Activated T-cell treated with anti-CD3 and anti-CD28 coated beads for 1 hour (primary cell): ENCODE measurements around the gene TMEM131.
"Not testable (repeated sequence)": the region's sequence is repeated elsewhere in the genome, so short reads cannot be mapped to it uniquely, and the experiment has no call there.

ENCODE experiments used
- DNase-seq: peaks from one replicate; pipeline ENCODE4 v3.0.0-alpha.2; 2020; ENCODE audit warnings: low read depth

TMEM131 gene, protein sequence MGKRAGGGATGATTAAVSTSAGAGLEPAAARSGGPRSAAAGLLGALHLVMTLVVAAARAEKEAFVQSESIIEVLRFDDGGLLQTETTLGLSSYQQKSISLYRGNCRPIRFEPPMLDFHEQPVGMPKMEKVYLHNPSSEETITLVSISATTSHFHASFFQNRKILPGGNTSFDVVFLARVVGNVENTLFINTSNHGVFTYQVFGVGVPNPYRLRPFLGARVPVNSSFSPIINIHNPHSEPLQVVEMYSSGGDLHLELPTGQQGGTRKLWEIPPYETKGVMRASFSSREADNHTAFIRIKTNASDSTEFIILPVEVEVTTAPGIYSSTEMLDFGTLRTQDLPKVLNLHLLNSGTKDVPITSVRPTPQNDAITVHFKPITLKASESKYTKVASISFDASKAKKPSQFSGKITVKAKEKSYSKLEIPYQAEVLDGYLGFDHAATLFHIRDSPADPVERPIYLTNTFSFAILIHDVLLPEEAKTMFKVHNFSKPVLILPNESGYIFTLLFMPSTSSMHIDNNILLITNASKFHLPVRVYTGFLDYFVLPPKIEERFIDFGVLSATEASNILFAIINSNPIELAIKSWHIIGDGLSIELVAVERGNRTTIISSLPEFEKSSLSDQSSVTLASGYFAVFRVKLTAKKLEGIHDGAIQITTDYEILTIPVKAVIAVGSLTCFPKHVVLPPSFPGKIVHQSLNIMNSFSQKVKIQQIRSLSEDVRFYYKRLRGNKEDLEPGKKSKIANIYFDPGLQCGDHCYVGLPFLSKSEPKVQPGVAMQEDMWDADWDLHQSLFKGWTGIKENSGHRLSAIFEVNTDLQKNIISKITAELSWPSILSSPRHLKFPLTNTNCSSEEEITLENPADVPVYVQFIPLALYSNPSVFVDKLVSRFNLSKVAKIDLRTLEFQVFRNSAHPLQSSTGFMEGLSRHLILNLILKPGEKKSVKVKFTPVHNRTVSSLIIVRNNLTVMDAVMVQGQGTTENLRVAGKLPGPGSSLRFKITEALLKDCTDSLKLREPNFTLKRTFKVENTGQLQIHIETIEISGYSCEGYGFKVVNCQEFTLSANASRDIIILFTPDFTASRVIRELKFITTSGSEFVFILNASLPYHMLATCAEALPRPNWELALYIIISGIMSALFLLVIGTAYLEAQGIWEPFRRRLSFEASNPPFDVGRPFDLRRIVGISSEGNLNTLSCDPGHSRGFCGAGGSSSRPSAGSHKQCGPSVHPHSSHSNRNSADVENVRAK (N-terminal part only)

DNA sequence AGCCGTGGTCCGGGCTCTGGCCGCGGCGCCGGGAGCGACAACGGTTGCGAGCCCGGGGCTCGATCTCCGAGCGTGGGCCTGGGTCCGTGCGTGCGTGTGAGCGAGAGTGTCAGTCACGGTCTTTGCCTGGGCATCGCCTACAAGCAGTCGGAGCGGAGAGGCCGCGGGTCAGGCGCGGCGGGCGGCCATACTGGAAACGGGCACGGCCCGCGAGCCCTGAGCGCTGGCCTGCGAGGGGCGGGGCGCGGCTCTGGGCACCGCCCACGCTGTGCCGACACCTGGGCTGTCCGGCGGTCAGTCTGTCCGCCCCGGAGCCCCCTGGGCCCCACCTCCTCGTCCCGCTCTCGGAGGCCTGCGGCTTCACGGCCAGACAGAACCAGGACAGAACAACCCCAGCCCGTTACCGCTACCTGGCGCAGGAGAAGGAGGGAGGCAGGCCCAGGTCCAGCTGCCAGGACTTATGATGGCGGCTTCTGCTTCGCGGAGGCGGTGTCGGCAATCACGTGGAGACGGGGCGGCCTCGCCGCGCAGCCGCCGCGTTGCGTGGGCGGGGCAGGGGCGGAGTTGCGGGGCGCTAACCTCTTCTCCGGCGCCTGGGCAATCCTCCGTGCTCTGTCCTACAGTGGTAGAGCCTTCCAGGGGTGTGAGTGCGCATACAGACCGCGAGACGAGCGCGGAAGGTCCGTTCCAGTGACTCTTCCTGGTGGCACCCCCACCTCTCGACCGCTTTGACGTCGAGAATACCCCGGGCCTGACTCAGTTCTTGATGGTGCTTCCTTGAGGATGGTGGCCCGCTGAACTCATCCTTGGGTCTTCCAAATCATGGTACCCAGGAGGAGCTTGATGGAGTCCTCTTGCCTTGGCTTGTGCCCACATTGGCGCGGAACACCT is at the start of gene TMEM131:
TSS of gene TMEM131 (minus strand) at position 215 of the 891 bp plus-strand sequence. CDS start 286 bp downstream, outside the sequence.
- peak; percentile 94 for DNase-seq

DNA sequence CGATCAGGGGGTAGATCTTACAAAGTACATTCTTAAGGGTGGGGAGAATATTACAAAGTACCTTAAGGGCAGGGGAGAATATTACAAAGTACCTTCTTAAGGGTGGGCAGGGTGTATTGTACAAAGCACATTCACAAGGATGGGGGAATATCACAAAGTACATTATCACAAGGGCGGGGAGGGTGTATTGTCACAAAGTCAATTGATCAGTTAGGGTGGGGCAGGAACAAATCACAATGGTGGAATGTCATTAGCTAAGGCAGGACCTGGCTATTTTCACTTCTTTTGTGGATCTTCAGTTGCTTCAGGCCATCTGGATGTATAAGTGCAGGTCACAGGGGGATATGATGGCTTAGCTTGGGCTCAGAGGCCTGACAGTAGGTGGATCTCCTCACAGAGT is 49.0 kb upstream of the TMEM131 start:
- DNase-seq, result not testable (repeated sequence)

- no peak for DNase-seq
Observed at GRCh38 chr2:98043101-98043500, 47.4 kb upstream of the TMEM131 start.

DNA sequence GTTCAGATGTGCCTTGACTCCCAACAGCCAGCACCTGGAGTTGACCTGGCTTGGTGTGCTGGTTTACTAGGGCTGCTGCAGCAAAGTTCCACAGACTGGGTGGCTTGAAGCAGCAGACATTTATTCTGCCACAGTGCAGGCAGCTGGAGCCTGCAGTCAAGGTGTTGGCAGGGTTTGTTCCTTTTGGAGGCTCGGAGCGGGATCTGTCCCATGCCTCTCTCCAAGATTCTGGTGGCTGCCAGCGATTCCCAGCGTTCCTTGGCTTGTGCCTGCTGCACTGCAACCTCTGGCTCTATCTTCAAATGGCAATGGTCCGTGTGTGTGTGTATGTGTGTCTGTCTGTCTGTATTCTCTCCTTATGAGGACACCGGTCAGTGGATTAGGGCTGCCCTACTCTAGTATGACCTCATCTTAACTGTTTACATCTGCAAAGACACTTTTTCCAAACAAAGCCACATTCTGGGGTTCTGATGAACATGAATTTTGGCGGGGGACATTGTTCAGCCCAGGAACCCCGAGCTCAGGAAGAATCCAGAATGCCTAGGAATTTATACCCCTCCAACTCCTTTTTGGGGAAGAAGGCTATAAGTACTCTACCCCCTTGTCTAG is 44.7 kb upstream of the TMEM131 start:
- DNase-seq, result no peak

- DNase-seq, result no peak
Observed at GRCh38 chr2:98039085-98039756, 43.5 kb upstream of the TMEM131 start.

GRCh38 chr2:98037666-98038336 is 42.1 kb upstream of the TMEM131 start:
- no peak for DNase-seq

DNA sequence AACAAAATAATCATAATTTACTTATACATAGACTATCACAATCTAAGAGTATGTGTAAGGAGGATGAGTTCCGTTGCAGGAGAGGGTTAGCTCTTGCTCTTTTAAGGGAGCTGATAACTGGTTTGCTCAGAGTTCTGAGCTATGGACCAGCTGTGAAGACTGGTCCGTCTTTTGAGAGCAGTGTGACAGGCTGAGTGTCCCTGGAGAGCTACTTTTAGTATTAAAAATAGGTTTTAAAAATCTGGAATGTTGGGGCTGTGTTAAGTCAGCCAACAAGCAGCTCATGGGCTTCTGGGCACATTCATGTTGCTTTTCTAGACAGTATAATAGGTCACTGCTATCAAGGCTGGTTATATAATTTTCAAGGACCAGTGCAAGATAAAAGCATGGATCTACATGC is 41.5 kb upstream of the TMEM131 start:
- DNase-seq, result no peak

DNA sequence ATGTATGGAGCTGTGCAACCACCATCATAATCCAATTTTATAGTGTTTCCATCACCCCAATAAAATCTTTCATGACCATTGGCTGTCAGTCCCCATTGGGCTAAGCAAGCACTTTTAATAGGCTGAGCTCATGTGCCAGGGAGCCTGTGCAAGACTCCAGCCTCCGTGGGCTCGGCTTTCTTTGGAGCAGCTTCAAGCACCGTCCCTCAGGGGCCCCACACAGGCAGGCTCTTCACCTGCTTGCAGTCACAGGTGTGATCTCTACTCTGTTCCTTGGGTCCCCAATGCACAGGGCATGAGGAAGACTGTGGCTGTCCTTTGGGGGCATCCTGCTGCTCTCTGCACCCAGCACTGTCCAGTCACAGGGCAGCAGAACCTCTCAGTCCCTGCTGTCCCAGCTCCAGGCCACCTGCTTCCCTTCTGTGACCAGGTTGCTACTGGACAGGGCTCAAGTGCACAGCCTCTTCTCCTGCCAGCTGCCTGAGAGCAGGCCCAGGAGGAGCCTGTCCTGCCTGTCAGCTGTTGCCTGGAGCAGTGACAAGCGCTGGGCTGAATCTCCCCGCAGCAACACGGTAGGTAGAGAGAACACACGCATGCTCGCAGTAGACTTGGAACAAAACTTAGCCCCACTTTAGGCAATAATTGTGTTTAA is 40.7 kb upstream of the TMEM131 start:
- no peak for DNase-seq

GRCh38 chr2:98034745-98035144 is 39.0 kb upstream of the TMEM131 start:
- no peak for DNase-seq

DNA sequence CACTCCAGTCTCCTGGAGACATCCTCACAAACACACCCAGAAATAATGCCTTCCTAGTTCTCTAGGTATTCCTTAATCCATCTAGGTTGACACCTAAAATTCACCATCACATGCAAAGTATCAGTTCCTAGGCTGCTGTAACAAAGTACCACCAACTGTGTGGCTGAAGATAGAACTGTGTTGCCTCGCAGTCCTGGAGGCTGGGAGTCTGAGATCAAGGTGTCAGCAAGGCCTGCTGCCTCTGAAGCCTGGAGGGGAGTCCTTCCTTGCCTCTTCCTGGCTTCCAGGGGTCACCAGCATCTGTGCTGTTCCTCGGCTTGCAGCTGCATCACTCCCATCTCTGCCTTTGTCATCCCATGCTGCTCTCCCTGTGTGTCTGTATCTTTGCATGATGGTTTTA is 36.3 kb upstream of the TMEM131 start:
- DNase-seq, result no peak

- DNase-seq, result no peak
Observed at GRCh38 chr2:98029718-98030222, 34.0 kb upstream of the TMEM131 start.

GRCh38 chr2:98028931-98029717 is 33.4 kb upstream of the TMEM131 start:
- no peak for DNase-seq

GRCh38 chr2:98028101-98028561 is 32.4 kb upstream of the TMEM131 start:
- no peak for DNase-seq

DNA sequence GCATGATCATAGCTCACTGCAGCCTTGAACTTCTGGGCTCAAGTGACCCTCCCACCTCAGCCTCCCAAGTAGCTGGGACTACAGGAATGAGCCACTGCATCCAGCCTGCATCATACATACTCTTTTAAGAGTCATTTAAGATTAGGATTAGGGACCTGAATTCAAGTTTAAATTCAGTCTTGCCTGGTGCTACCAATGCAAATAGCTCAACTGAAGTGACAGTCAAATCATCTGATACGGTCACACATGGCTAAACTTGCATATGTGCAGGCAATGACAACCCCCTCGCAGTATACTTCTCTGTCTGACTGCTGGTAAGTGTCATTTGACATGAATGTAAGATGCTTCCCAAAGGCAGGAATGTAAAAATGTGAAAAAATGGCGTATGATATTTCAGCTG is 31.8 kb upstream of the TMEM131 start:
- DNase-seq, result no peak

GRCh38 chr2:98026927-98027522 is 31.3 kb upstream of the TMEM131 start:
- DNase-seq, result no peak

GRCh38 chr2:98026292-98026691 is 30.5 kb upstream of the TMEM131 start:
- no peak for DNase-seq

GRCh38 chr2:98025481-98026037 is 29.8 kb upstream of the TMEM131 start:
- DNase-seq, result no peak
